VCaP (cell line): ENCODE results near the gene ZFYVE28.

Experiments used
- H3K27ac ChIP-seq: fragments of 450-650 bp; 2 replicates; pipeline ENCODE4 v1.5.1; 2017
- TF ChIP-seq, protein P1 (sequence below): fragments of 450-650 bp; conservative IDR thresholded peaks from 2 replicates; pipeline ENCODE4 v1.5.1; 2017; ENCODE audit warnings: mild to moderate bottlenecking, moderate library complexity

Gene ZFYVE28

DNA sequence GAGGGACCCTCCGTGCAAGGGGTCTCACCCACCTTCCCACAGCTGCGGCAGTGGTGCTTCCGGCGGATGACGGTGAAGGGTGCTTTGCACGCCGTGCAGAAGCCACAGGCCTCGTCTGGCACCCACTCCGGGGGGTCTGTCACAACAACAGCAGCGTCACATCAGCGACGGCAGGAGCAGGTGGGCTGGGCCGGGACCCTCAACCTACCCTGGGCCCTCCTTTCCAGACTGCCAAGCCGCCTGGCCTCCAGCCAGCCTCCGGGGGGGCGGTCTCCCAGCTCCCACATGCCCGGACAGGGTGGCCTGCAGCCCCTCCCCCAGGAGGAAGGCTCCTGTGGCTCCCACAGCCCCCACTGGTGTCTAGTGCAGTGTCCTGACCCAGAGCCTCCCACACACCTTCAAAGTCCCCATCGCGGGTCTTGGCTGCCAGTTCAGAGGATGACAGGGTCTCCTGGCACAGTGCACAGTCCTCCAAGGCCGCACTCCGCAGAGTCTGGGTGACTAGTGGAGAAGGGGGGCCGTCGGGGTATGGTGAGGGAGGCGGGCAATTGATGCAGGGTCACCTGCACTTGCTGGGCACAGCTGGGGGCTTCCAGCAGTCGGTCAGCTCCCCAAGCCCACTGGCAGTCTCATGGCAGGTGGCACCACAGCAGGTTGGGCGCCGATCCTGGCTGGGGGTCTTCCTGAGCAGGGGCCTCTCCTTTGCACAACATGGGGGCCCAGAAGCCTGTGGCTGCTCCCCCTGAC is 147.0 kb downstream of the ZFYVE28 start:
- no peak overlapping the region for H3K27ac ChIP-seq
- TF ChIP-seq, protein P1, sequence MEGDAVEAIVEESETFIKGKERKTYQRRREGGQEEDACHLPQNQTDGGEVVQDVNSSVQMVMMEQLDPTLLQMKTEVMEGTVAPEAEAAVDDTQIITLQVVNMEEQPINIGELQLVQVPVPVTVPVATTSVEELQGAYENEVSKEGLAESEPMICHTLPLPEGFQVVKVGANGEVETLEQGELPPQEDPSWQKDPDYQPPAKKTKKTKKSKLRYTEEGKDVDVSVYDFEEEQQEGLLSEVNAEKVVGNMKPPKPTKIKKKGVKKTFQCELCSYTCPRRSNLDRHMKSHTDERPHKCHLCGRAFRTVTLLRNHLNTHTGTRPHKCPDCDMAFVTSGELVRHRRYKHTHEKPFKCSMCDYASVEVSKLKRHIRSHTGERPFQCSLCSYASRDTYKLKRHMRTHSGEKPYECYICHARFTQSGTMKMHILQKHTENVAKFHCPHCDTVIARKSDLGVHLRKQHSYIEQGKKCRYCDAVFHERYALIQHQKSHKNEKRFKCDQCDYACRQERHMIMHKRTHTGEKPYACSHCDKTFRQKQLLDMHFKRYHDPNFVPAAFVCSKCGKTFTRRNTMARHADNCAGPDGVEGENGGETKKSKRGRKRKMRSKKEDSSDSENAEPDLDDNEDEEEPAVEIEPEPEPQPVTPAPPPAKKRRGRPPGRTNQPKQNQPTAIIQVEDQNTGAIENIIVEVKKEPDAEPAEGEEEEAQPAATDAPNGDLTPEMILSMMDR = no peak

DNA sequence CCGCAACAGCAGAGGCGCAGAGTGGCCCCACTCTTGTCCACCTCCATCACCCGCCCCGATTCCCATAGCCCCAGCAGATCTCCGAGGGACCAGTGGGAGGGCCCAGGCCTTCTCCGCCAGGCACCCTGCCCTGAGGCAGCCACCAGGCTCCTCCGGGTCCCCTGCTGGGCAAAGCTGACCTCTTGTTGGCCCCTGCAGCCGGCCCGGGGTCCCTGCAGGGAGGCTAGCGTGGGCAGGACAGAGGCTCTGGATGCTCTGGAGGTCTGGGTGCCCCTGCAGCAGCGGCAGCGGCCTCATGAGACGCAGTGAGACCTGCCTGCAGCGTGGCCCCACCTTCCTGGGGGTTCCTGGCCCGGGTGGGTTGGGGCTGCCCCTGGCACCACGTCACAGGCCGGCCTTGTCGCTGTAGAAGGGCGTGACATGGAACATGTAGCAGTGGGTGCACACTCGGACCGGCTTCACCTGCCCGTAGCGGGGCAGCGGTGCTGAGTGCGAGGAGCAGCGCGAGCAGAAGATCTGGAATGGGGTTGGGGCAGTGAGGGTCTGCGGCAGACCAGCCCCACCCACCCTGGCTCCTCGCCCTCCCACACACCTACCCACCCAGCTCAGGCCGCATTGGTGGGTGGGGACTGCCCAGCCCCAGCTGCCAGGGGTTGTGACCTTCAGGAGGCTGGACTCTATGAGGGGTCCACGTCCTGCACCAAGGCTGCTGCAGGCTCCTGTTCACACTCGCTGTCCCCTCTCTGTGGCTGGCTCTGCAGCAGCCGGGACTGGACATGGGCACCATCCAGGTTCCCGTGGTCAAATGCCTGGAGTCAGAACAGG is 147.9 kb downstream of the ZFYVE28 start:
- no peak overlapping the region for H3K27ac ChIP-seq
- TF ChIP-seq, protein P1 = no peak

DNA sequence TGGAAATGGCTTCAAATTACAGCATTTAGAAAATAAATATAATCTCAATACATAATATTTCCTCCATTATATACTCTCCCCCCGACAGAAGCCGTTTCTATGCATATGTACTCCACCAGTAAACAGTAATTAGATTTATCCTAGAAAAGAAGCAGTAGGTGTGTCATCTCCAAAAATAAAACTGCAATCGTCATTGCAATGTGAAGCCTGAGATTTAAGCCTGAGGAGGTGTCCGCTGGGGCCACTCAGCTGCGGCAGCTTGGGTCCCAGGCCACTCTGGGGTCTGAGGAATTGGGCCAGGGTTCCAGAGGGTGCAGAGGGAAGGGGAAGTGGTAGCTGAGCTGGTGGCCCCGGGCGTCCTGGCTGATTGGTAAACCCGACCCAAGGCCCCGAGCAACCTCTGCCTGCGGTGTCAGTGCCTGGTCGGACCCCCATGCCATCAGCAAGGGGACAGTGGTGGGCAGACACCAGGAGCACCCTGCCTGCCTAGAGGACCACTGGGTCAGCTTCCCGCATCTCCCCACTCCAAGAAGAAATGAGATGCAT is 148.8 kb downstream of the ZFYVE28 start:
- no peak overlapping the region for H3K27ac ChIP-seq
- TF ChIP-seq, protein P1 = no peak

DNA sequence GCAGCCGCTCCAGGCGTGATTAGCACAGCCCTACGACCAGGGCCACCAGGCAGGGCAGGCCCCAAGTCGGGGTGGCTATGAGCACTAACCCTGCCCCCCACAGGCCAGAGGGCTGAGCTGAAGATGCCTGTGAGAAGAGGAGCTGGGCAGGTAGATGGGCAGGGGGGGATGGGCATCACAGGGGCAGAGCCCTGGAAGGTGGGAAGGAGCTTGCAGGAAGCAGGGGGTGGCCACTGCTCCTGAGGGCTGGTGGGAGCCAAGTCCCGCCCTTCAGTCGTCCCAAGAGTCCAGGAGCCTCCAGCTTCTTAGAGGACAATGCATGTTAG is 149.3 kb downstream of the ZFYVE28 start:
- TF ChIP-seq, protein P1 = no peak
- H3K27ac ChIP-seq = no peak overlapping the region

DNA sequence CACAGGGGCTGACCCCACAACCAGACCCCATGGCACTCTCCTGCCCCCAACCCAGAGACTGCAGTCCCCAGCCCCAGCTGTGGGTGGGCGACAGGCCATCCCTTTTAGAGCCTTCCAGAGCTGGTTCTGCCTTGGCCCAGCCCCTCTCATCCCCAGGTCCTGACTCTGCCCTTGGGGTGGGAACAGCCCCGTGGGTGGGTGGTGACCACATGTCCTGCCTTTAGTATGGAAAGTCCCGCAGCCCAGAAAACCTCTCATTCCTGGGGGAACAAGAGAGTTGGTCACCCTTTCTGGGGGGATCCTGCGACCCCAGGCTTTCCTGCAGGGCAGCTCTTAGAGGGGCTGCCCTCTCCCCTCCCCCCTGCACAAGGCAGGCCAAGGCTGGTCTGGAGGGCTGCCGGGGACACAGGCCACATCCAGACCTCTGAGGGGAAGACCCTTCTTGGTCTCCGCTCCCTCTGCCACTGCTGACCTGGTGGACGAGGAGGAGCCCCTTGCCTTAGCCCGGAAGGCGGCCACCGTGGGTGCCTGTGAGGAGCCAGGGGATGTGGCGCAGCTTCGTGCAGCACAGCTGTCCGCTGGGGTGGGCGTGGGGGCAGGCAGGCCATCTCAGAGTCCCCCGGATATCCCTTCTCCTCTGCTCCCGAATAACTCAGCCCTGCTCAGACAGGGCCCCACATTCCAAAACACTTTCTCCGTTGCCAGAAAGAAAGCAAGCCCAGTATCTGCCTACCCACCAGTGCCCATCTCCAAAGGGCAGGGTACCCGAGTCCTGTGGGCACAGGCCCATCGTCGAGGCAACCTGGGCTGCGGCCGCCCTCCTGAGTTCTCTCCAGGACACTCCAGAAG is 149.9 kb downstream of the ZFYVE28 start:
- TF ChIP-seq, protein P1 = no peak
- no peak overlapping the region for H3K27ac ChIP-seq

DNA sequence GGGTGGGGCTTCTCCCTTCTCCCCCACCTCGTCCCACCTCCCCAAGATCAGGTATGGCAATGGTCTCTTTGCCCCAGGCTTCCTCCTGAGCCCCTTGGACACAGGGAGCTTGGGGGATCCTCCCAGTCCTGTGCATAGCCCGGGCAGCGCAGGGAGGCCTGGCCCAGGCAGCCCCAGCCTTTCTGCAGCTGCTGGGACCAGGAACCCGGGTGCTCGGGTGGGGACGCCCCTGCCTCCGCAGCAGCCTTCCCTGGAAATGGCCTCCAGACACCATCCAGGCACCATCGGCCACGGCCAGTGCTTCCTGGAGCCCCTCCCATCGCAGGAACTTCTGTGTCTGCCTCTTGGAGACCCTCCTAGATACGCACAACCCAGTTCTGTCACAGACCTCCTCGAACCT is 150.6 kb downstream of the ZFYVE28 start:
- TF ChIP-seq, protein P1 = no peak
- no peak overlapping the region for H3K27ac ChIP-seq
